Sigmoid colon (tissue), 7 donors: ENCODE results near the gene EN2. TPM values are rescaled to one million over a fixed set of nuclear protein-coding genes. Genes with fewer than 3 reads are reported as not detected.
A peak's percentile ranks its signal among the peaks of the same experiment; 100 is the strongest.

Source experiments
- DNase-seq: peaks from one replicate; pipeline ENCODE4 v3.0.0-alpha.2; 2019
- H3K27ac ChIP-seq, 4 donors: fragments of 200-600 bp; sonication (generic); one replicate each; pipeline ENCODE4 v1.5.1; 2016 to 2019; ENCODE audit warnings: mild to moderate bottlenecking in 1 of 4
- H3K27me3 ChIP-seq, 3 donors: fragments of 200-600 bp; sonication (generic); one replicate each; pipeline ENCODE4 v1.5.1; 2019; ENCODE audit warnings: mild to moderate bottlenecking in 1 of 3
- H3K36me3 ChIP-seq, 4 donors: fragments of 200-600 bp; sonication (generic); one replicate each; pipeline ENCODE4 v1.5.1; 2016 to 2019
- H3K4me1 ChIP-seq, 4 donors: fragments of 200-600 bp; sonication (generic); one replicate each; pipeline ENCODE4 v1.5.1; 2017 to 2019
- H3K4me3 ChIP-seq, 4 donors: fragments of 200-600 bp; sonication (generic); one replicate each; pipeline ENCODE4 v1.5.1; 2017 to 2019; ENCODE audit warnings: mild to moderate bottlenecking in 2 of 4, moderate library complexity in 1 of 4
- H3K9me3 ChIP-seq, 4 donors: fragments of 200-600 bp in 3 of 4; sonication (generic) in 3 of 4; one replicate each; pipeline versions ENCODE4 v1.5.1 to v1.6.1; 2013 to 2019
- EP300 ChIP-seq, 4 donors: sonication (generic); formaldehyde crosslinking; IDR thresholded peaks; one replicate each; pipeline ENCODE4 v1.6.1; 2017; ENCODE audit warnings: antibody characterized with exemption in 4 of 4
- POLR2A ChIP-seq, 2 donors: fragments of 450-650 bp; IDR thresholded peaks; one replicate each; pipeline ENCODE4 v1.6.1; 2016; ENCODE audit warnings: antibody characterized with exemption in 2 of 2, mild to moderate bottlenecking in 2 of 2, moderate library complexity in 2 of 2
- POLR2AphosphoS5 ChIP-seq, 4 donors: sonication (generic); formaldehyde crosslinking; IDR thresholded peaks; one replicate each; pipeline ENCODE4 v1.6.1; 2017; ENCODE audit warnings: antibody characterized with exemption in 4 of 4
- WGBS, 2 donors: extraction: QIAGEN DNeasy Blood & Tissue Kit; methylation state at CpG; one replicate each; pipeline ENCODE4 v1.1.7; 2013; 5-methylcytosine and 5-hydroxymethylcytosine counted together
- intact Hi-C: fragments of 100-400 bp; cut with DNase I; formaldehyde crosslinking; loops from one replicate; pipeline ENCODE4 v1.15.1; 2023
- polyA plus RNA-seq, 3 donors: library from polyadenylated mRNA; stranded (reverse); fragments of 200-250 nt; gene quantifications; one replicate each; pipeline ENCODE4 v1.2.3, GENCODE V29; 2013
- total RNA-seq, 4 donors: library from RNA; depleted of rRNA; stranded (reverse); fragments of >200 nt; gene quantifications; one replicate each; pipeline ENCODE4 v1.1.0, GENCODE V29; 2016
- TF ChIP-seq, protein P1 (sequence below), 4 experiments: fragments of 450-650 bp in 3 of 4; fragments of 200-600 bp in 1 of 4; IDR thresholded peaks; one replicate each; pipeline ENCODE4 v1.5.1; 2016 to 2019; ENCODE audit warnings: antibody characterized with exemption in 4 of 4, mild to moderate bottlenecking in 3 of 4, moderate library complexity in 2 of 4
- donor health status: healthy with polysubstance abuse.
- donor health status: Bipolar disorder and iron deficiency.
- donor health status: healthy.

Gene EN2
- total and polyA plus RNA-seq, 7 donors, result 0.14 to 0.16 TPM; not detected in 5

DNA sequence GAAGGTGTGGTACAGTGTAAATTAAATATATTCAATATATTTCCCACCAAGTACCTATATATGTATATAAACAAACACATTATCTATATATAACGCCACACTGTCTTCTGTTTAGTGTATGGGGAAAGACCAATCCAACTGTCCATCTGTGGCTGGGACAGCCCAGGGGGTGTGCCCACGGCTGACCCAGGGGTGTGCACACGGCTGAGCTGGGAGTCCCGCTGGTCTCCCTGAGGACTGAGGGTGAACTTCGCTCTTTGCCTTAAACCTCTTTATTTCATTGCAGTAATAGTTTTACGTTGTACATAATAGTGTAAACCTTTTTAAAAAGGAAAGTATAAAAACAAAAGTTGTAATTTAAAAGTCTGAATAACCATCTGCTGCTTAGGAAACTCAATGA, 6.3 kb downstream of the EN2 start:
- WGBS, 2 donors, result 4 to 9% methylated on average over 6 of the region's 6 CpGs
- H3K27ac ChIP-seq, result no peak overlapping the region
- no peaks in the 10 kb centered on the region for H3K9me3 ChIP-seq
- peaks cover 0 to 34% (median 32%) of the 10 kb centered on the region in 4 donors for H3K4me1 ChIP-seq
- peaks cover 74 to 100% (median 97%) of the 10 kb centered on the region in 3 donors for H3K27me3 ChIP-seq
- H3K36me3 ChIP-seq, result no peaks in the 10 kb centered on the region
- TF ChIP-seq, protein P1, sequence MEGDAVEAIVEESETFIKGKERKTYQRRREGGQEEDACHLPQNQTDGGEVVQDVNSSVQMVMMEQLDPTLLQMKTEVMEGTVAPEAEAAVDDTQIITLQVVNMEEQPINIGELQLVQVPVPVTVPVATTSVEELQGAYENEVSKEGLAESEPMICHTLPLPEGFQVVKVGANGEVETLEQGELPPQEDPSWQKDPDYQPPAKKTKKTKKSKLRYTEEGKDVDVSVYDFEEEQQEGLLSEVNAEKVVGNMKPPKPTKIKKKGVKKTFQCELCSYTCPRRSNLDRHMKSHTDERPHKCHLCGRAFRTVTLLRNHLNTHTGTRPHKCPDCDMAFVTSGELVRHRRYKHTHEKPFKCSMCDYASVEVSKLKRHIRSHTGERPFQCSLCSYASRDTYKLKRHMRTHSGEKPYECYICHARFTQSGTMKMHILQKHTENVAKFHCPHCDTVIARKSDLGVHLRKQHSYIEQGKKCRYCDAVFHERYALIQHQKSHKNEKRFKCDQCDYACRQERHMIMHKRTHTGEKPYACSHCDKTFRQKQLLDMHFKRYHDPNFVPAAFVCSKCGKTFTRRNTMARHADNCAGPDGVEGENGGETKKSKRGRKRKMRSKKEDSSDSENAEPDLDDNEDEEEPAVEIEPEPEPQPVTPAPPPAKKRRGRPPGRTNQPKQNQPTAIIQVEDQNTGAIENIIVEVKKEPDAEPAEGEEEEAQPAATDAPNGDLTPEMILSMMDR (IDR thresholded peaks at IDR 0.05), result no peak
- DNase-seq, result no peak
- intact Hi-C loops, result no loop called here
- H3K4me3 ChIP-seq, result no peak overlapping the region

GRCh38 chr7:155464948-155465739, 7.2 kb downstream of the EN2 start:
- H3K36me3 ChIP-seq, result no peaks in the 10 kb centered on the region
- peaks cover 74 to 100% (median 97%) of the 10 kb centered on the region in 3 donors for H3K27me3 ChIP-seq
- intact Hi-C loops, result no loop called here
- TF ChIP-seq, protein P1 (IDR thresholded peaks at IDR 0.05), result no peak
- TF ChIP-seq EP300 (IDR thresholded peaks at IDR 0.05) (no peak), POLR2A (IDR thresholded peaks at IDR 0.05) (no peak), POLR2AphosphoS5 (IDR thresholded peaks at IDR 0.05) (no peak)
- no peak for DNase-seq
- no peaks in the 10 kb centered on the region for H3K9me3 ChIP-seq
- WGBS, 2 donors, result 8 to 18% methylated on average over 33 of the region's 33 CpGs
- H3K27ac ChIP-seq, result no peak overlapping the region
- H3K4me1 ChIP-seq, result peaks cover 0 to 29% (median 27%) of the 10 kb centered on the region in 4 donors
- H3K4me3 ChIP-seq, result no peak overlapping the region

DNA sequence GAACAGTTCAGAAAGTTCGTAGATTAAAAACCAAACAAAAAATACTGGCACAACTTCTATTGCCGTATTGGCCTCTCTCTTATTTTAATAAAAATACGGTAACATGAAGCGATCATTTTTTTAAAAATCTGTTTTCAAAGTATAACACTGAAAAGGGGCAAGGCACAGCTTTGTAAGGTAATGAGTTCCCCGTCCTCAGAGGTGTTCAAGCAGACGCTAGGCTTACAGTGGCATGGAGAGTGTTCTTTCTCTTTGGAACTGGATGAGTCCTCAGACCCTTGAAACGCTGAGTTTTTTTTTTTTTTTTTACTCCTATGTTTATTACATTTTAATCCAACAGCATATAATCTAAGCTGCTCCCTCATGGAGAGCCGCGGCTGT, 7.8 kb downstream of the EN2 start:
- no peaks in the 10 kb centered on the region for H3K36me3 ChIP-seq
- H3K27ac ChIP-seq, result no peak overlapping the region
- no peak for DNase-seq
- TF ChIP-seq POLR2AphosphoS5 (IDR thresholded peaks at IDR 0.05) (no peak), EP300 (IDR thresholded peaks at IDR 0.05) (no peak), POLR2A (IDR thresholded peaks at IDR 0.05) (no peak)
- TF ChIP-seq, protein P1 (IDR thresholded peaks at IDR 0.05), result no peak
- H3K4me3 ChIP-seq, result no peak overlapping the region
- WGBS, 2 donors, result 11 to 15% methylated on average over 9 of the region's 9 CpGs
- H3K27me3 ChIP-seq, result peaks cover 74 to 100% (median 96%) of the 10 kb centered on the region in 3 donors
- H3K4me1 ChIP-seq, result peaks cover 0 to 29% (median 27%) of the 10 kb centered on the region in 4 donors
- intact Hi-C loops, result no loop called here
- H3K9me3 ChIP-seq, result no peaks in the 10 kb centered on the region

DNA sequence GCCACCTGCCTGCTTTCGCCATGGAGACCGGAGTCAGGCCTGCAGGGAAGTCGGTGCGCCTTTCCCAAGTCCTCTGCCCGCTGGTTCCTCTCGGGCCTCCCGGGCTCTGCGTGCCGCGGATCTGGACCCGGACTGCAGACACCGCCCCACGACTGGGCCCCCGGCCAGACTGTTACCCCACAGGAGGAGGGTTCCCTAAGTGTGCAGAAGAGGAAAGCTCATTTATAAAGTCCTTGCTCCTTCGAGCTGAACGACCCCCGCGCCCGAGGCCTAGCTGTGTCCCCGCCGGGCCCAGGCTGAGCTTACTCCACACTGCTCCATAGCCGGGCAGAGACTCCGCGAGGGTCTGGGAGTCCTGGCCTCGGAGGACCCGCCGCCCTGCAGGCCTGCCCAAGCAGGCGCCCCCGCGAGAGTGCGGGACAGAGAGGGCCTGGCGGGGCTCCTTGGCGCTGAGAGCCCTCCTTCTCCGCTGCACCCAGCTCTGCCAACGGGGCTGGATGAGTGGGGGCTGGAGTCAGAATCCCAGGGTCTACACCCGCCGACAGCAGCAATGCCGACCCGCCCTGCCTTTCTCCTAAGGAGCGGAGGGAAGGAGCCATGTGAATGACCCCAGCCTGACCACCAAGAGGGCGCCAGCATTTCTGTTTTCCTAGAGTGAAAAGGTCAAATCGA, 8.3 kb downstream of the EN2 start:
- 5 to 9% methylated on average over 42 of the region's 42 CpGs for WGBS, 2 donors
- peak; percentile 58 for DNase-seq
- H3K27me3 ChIP-seq, result peaks cover 72 to 100% (median 96%) of the 10 kb centered on the region in 3 donors

More for the DNA sequence above, 8.3 kb downstream of the EN2 start:
- intact Hi-C loops, result no loop called here
- H3K4me3 ChIP-seq, result peak overlapping the region in 1 of 4 donors; percentile 8
- H3K4me1 ChIP-seq, result peaks cover 0 to 29% (median 27%) of the 10 kb centered on the region in 4 donors
- no peaks in the 10 kb centered on the region for H3K9me3 ChIP-seq
- H3K36me3 ChIP-seq, result no peaks in the 10 kb centered on the region
- H3K27ac ChIP-seq, result no peak overlapping the region
- TF ChIP-seq POLR2A (IDR thresholded peaks at IDR 0.05) (no peak), EP300 (IDR thresholded peaks at IDR 0.05) (no peak), POLR2AphosphoS5 (IDR thresholded peaks at IDR 0.05) (no peak)
- TF ChIP-seq, protein P1 (IDR thresholded peaks at IDR 0.05), result no peak
